HG02885 (cell line): ENCODE results near the gene SMARCA4.
"Not testable (repeated sequence)": the region's sequence is repeated elsewhere in the genome, so short reads cannot be mapped to it uniquely, and the experiment has no call there.

Experiments
- ATAC-seq: cut with Tn5 transposase; IDR thresholded peaks from one replicate; pipeline ENCODE4 v1.9.1; 2021; ENCODE audit warnings: mild to moderate bottlenecking; ENCODE audit not compliant: unreplicated experiment, poor library complexity

Gene SMARCA4

GRCh38 chr19:11058246-11059030 is 97.6 kb downstream of the SMARCA4 start:
- no peak for ATAC-seq

GRCh38 chr19:11059511-11060358 is 98.9 kb downstream of the SMARCA4 start:
- no peak for ATAC-seq

GRCh38 chr19:11061952-11062351 is 101.1 kb downstream of the SMARCA4 start:
- ATAC-seq: no peak

- ATAC-seq: no peak
Observed at GRCh38 chr19:11063434-11063833, 102.6 kb downstream of the SMARCA4 start.

GRCh38 chr19:11064831-11065303 is 104.0 kb downstream of the SMARCA4 start:
- ATAC-seq: no peak

- no peak for ATAC-seq
Observed at GRCh38 chr19:11066326-11066725, 105.5 kb downstream of the SMARCA4 start.

- ATAC-seq: no peak
Observed at GRCh38 chr19:11067356-11068113, 106.7 kb downstream of the SMARCA4 start.

- ATAC-seq: no peak
Observed at GRCh38 chr19:11069561-11069960, 108.7 kb downstream of the SMARCA4 start.

- ATAC-seq: no peak
Observed at GRCh38 chr19:11070123-11070522, 109.3 kb downstream of the SMARCA4 start.

GRCh38 chr19:11073568-11073967 is 112.7 kb downstream of the SMARCA4 start:
- ATAC-seq: no peak

- ATAC-seq: not testable (repeated sequence)
Observed at GRCh38 chr19:11076792-11077191, 116.0 kb downstream of the SMARCA4 start.

GRCh38 chr19:11078893-11079292 is 118.1 kb downstream of the SMARCA4 start:
- no peak for ATAC-seq

- ATAC-seq: no peak
Observed at GRCh38 chr19:11079999-11080398, 119.2 kb downstream of the SMARCA4 start.

GRCh38 chr19:11087870-11088505 is 127.2 kb downstream of the SMARCA4 start:
- ATAC-seq: no peak

- ATAC-seq: no peak
Observed at GRCh38 chr19:11088506-11089253, 127.8 kb downstream of the SMARCA4 start.

- peak; percentile 30 for ATAC-seq
Observed at GRCh38 chr19:11089254-11090013, 128.6 kb downstream of the SMARCA4 start, which contains the start of gene LDLR. LDLR (plus strand) TSS chr19:11089463; CDS start chr19:11089549, 86 bp downstream.

- not testable (repeated sequence) for ATAC-seq
Observed at GRCh38 chr19:11090014-11090263, 129.1 kb downstream of the SMARCA4 start.

GRCh38 chr19:11090264-11090996 is 129.6 kb downstream of the SMARCA4 start:
- peak; percentile 87 for ATAC-seq
